Kidney (tissue), 14 donors: ENCODE measurements around the gene ACAP3. TPM values are rescaled to one million over a fixed set of nuclear protein-coding genes. Genes with fewer than 3 reads are reported as not detected.

Experiments used
- DNase-seq, 5 donors: peaks; one replicate each; pipeline ENCODE4 v3.0.0-alpha.2; 2013 to 2020
- FAIRE-seq: peaks from 2 replicates; lab custom pipeline; 2012; peaks lifted over from hg19 to GRCh38; lab: Jason Lieb, UNC
- H3K27ac ChIP-seq, 2 donors: one replicate each; pipeline ENCODE4 v1.7.0; 2013; ENCODE audit warnings: low read depth in 2 of 2, low read length in 2 of 2, inconsistent platforms in 1 of 2
- H3K27me3 ChIP-seq: one replicate; pipeline ENCODE4 v1.7.1; 2013; ENCODE audit warnings: low read length, inconsistent platforms; ENCODE audit not compliant: control insufficient read depth, insufficient read depth
- H3K36me3 ChIP-seq, 3 donors: one replicate each; pipeline versions ENCODE4 v1.7.0 to v1.7.1; 2013; ENCODE audit warnings: low read length in 3 of 3, control low read depth in 1 of 3, inconsistent platforms in 1 of 3; ENCODE audit not compliant: insufficient read depth in 3 of 3, control insufficient read depth in 2 of 3
- H3K4me1 ChIP-seq, 3 donors: one replicate each; pipeline versions ENCODE4 v1.7.0 to v1.7.1; 2013; ENCODE audit warnings: low read length in 3 of 3, inconsistent platforms in 1 of 3, low read depth in 1 of 3; ENCODE audit not compliant: control insufficient read depth in 2 of 3, insufficient read depth in 2 of 3
- H3K4me3 ChIP-seq, 3 donors: one replicate each; pipeline versions ENCODE4 v1.7.0 to v1.8.1; 2013; ENCODE audit warnings: low read length in 3 of 3, control low read depth in 1 of 3, inconsistent platforms in 1 of 3
- H3K9ac ChIP-seq, 3 donors: one replicate each; pipeline versions ENCODE4 v1.7.0 to v1.7.1; 2013; ENCODE audit warnings: low read length in 3 of 3, control low read depth in 1 of 3, inconsistent platforms in 1 of 3
- H3K9me3 ChIP-seq, 3 donors: one replicate each; pipeline versions ENCODE4 v1.7.0 to v1.7.1; 2013; ENCODE audit warnings: low read length in 3 of 3, control low read depth in 1 of 3, inconsistent platforms in 1 of 3; ENCODE audit not compliant: control insufficient read depth in 2 of 3, insufficient read depth in 1 of 3
- intact Hi-C: fragments of 100-400 bp; cut with DNase I; formaldehyde crosslinking; loops from one replicate; pipeline ENCODE4 v1.11.1; 2022
- polyA plus RNA-seq: library from polyadenylated mRNA; stranded (reverse); fragments of 350-450 nt; fragmentation: Illumina TruSeq; extraction: RNeasy Lipid Tissue Mini Kit (QIAGEN cat#74804); gene quantifications from one replicate; pipeline ENCODE4 v1.2.3, GENCODE V29; 2014; ENCODE audit warnings: low read depth, low replicate concordance; ENCODE audit not compliant: insufficient read depth
- total RNA-seq: library from RNA; stranded (reverse); fragmentation: NEBNext Ultra II Directional; extraction: Animal tissue kit (Norgen Biotek cat#: 25700); gene quantifications from one replicate; pipeline ENCODE4 v1.2.1, GENCODE V29; 2021
- TF ChIP-seq, protein P1 (sequence below): IDR thresholded peaks from 3 replicates; pipeline ENCODE4 v1.5.1; 2012; ENCODE audit warnings: mild to moderate bottlenecking, moderate library complexity, borderline replicate concordance; ENCODE audit not compliant: insufficient read depth; ENCODE audit errors: extremely low read depth
- donor health status: control.
- donor health status: control.
- donor health status: control.
- donor health status: control.
- donor health status: control.
- donor health status: DM: yes; HTN: yes; CAD: no.
- donor health status: Normal renal cell carcinoma (clear cell type).

Gene ACAP3
- total and polyA plus RNA-seq, 2 donors from 2014 or later = 15.9 to 39.5 TPM

DNA sequence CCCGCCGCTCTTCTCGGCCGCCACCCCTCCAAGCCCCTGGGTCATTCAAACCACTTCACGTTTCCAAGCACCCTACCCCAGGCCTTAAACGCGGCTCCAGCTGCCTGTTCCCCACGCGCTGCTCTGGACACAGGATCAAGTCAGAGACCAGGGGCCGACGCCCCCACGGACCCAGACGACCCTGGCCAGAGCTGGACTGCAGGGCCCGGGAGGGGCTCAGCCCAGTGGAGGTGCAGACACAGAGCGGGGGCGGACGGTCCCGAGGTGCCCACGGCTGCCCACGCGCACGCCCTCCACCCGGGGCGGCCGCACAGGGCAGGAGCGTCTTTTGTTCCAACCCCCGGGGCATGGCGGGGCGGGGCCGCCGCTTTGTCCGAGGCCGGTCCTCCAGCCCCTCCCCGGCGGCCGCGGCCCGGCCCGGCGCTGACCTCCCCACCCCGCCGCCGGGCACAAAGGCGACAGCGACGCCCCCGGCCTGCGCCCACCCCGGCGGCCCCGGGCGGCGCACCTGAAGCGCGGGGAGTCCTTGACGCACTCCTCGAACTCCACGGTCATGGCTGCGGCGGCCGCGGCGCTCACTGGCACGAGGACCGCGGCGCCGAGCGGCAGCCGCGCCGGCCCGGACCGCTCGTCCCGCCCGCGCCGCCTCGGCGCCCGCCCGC, 338 bp downstream of the ACAP3 start:
- no peaks in the 10 kb centered on the region for H3K9me3 ChIP-seq
- intact Hi-C loops = no loop called here
- peak overlapping the region in 1 of 3 donors; percentile 13 for H3K9ac ChIP-seq
- no peaks in the 10 kb centered on the region for H3K27me3 ChIP-seq
- peaks cover 0 to 6% (median 0%) of the 10 kb centered on the region in 3 donors for H3K36me3 ChIP-seq
- H3K4me1 ChIP-seq = peaks cover 0 to 36% (median 12%) of the 10 kb centered on the region in 3 donors
- FAIRE-seq (no peak), DNase-seq (peak in 1 of 5 donors; percentile 83)
- TF ChIP-seq, protein P1, sequence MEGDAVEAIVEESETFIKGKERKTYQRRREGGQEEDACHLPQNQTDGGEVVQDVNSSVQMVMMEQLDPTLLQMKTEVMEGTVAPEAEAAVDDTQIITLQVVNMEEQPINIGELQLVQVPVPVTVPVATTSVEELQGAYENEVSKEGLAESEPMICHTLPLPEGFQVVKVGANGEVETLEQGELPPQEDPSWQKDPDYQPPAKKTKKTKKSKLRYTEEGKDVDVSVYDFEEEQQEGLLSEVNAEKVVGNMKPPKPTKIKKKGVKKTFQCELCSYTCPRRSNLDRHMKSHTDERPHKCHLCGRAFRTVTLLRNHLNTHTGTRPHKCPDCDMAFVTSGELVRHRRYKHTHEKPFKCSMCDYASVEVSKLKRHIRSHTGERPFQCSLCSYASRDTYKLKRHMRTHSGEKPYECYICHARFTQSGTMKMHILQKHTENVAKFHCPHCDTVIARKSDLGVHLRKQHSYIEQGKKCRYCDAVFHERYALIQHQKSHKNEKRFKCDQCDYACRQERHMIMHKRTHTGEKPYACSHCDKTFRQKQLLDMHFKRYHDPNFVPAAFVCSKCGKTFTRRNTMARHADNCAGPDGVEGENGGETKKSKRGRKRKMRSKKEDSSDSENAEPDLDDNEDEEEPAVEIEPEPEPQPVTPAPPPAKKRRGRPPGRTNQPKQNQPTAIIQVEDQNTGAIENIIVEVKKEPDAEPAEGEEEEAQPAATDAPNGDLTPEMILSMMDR = no peak
- peak overlapping the region in 1 of 2 donors; percentile 32 for H3K27ac ChIP-seq
- H3K4me3 ChIP-seq = peak overlapping the region; percentile 53 to 74 (median 71)

DNA sequence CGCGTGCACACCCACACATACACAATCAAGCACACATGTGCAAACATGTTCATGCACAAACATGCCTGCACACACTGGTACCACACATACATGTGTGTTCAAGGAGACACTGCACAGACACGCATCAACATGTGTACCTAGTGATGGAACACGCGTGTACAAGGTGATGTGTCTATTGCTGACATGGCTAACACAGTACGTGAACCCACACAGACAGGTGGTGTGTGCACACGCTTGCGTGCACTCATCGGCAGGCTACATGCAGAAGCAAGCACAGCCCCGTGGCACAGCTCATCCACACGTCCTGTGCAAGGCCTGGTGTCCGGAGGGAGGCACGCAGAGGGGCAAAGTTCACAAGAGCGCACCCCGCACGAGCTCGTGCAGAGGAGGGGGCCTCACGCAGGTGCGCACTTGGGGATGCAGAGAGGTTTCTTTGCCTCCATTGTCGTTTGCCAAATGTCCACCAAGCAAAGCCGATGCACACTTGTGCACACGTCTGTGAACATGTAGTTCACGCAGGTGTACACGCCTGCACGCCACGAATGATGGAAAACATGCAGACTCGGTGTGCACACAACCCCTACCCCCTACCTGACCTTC, 969 bp downstream of the ACAP3 start:
- no peaks in the 10 kb centered on the region for H3K9me3 ChIP-seq
- no peak for DNase-seq
- H3K4me1 ChIP-seq = peaks cover 0 to 36% (median 12%) of the 10 kb centered on the region in 3 donors
- TF ChIP-seq, protein P1 = no peak
- no peak for FAIRE-seq
- H3K9ac ChIP-seq = peak overlapping the region in 2 of 3 donors; percentile 6 to 13
- no peaks in the 10 kb centered on the region for H3K27me3 ChIP-seq
- intact Hi-C loops = no loop called here
- peak overlapping the region; percentile 53 to 74 (median 71) for H3K4me3 ChIP-seq
- H3K36me3 ChIP-seq = peaks cover 0 to 6% (median 0%) of the 10 kb centered on the region in 3 donors
- no peak overlapping the region for H3K27ac ChIP-seq

DNA sequence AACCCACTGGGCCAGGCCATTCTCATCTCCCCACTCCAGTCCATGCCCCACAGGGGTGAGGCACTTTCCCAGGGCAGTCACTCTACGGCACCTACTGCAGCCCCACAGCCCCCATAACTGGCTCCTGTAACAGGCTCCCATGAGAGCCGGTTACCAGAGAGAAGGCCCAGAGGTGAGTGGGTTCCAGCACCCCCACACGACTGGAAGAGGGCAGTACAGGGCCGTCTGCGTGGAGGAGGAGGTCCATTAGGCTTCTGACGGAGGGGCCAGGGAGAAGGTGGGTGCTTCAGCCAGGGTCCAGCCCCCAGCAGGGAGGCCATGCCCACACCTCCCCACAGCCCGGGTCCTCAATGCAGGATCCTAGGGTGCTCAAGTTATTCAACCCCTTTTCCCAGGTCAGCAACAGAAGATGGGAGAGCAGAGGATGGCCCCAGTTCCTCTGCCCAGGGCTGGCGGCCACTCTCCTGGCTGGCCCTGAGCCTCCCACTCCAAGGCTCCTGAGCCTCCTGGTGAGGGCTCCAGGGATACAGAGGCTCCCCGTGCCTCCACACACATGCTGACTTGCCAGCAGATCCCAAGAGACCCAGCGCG, 1.6 kb downstream of the ACAP3 start:
- H3K27me3 ChIP-seq = no peaks in the 10 kb centered on the region

More for the DNA sequence above, 1.6 kb downstream of the ACAP3 start:
- Histone ChIP-seq H3K27ac (no peak overlapping the region), H3K36me3 (peaks cover 0 to 2% (median 0%) of the 10 kb centered on the region in 3 donors), H3K9ac (peak overlapping the region in 1 of 3 donors; percentile 13), H3K4me3 (peak overlapping the region; percentile 53 to 74 (median 71)), H3K9me3 (no peaks in the 10 kb centered on the region), H3K4me1 (peaks cover 0 to 36% (median 12%) of the 10 kb centered on the region in 3 donors)
- FAIRE-seq (no peak), DNase-seq (no peak)
- intact Hi-C loops = no loop called here
- TF ChIP-seq, protein P1 = no peak
